Liver (tissue), 9 donors: ENCODE measurements around the gene ZDHHC21. TPM values are rescaled to one million over a fixed set of nuclear protein-coding genes. Genes with fewer than 3 reads are reported as not detected.

Source experiments
- DNase-seq: peaks from one replicate; pipeline ENCODE4 v3.0.0-alpha.2; 2017; ENCODE audit warnings: low spot score
- H3K27ac ChIP-seq, 2 donors: one replicate each; pipeline ENCODE4 v1.7.0; 2013; ENCODE audit warnings: inconsistent platforms in 2 of 2, low read length in 2 of 2, control low read depth in 1 of 2, low read depth in 1 of 2, mild to moderate bottlenecking in 1 of 2
- H3K27me3 ChIP-seq, 4 donors: one replicate each; pipeline versions ENCODE4 v1.6.1 to v1.7.0; 2013; ENCODE audit warnings: low read length in 3 of 4, inconsistent platforms in 1 of 4, mild to moderate bottlenecking in 1 of 4, moderate library complexity in 1 of 4; ENCODE audit not compliant: control insufficient read depth in 4 of 4, insufficient read depth in 4 of 4
- H3K36me3 ChIP-seq, 4 donors: one replicate each; pipeline versions ENCODE4 v1.6.1 to v1.7.0; 2013; ENCODE audit warnings: low read length in 3 of 4, mild to moderate bottlenecking in 3 of 4, low read depth in 1 of 4, moderate library complexity in 1 of 4; ENCODE audit not compliant: control insufficient read depth in 4 of 4, insufficient read depth in 3 of 4
- H3K4me1 ChIP-seq, 4 donors: one replicate each; pipeline versions ENCODE4 v1.6.1 to v1.7.0; 2013; ENCODE audit warnings: low read length in 3 of 4, mild to moderate bottlenecking in 3 of 4, moderate library complexity in 1 of 4; ENCODE audit not compliant: control insufficient read depth in 4 of 4, insufficient read depth in 4 of 4
- H3K4me3 ChIP-seq, 3 donors: one replicate each; pipeline versions ENCODE4 v1.6.1 to v1.7.0; 2013; ENCODE audit warnings: low read length in 3 of 3, control low read depth in 1 of 3, low read depth in 1 of 3, mild to moderate bottlenecking in 1 of 3
- H3K9ac ChIP-seq, 2 donors: one replicate each; pipeline ENCODE4 v1.7.0; 2013; ENCODE audit warnings: low read length in 2 of 2, mild to moderate bottlenecking in 2 of 2, moderate library complexity in 2 of 2, control low read depth in 1 of 2, low read depth in 1 of 2
- H3K9me3 ChIP-seq, 4 donors: one replicate each; pipeline versions ENCODE4 v1.6.1 to v1.7.0; 2013; ENCODE audit warnings: low read length in 3 of 4; ENCODE audit not compliant: control insufficient read depth in 4 of 4
- EGR1 ChIP-seq, 2 donors: IDR thresholded peaks; 2 replicates each; pipeline ENCODE4 v1.6.1; 2016 to 2018; ENCODE audit warnings: antibody characterized with exemption in 2 of 2, low read depth in 2 of 2
- FOXA1 ChIP-seq: IDR thresholded peaks from 2 replicates; pipeline ENCODE4 v1.6.1; 2016; ENCODE audit warnings: antibody characterized with exemption
- FOXA2 ChIP-seq: IDR thresholded peaks from 2 replicates; pipeline ENCODE4 v1.6.1; 2016; ENCODE audit warnings: antibody characterized with exemption
- GABPA ChIP-seq, 2 donors: IDR thresholded peaks in 1 of 2; conservative IDR thresholded peaks in 1 of 2; 2 replicates each; pipeline ENCODE4 v1.6.1; 2016; ENCODE audit warnings: antibody characterized with exemption in 2 of 2, mild to moderate bottlenecking in 1 of 2, moderate library complexity in 1 of 2
- HNF4A ChIP-seq, 2 donors: conservative IDR thresholded peaks; 2 replicates each; pipeline ENCODE4 v1.6.1; 2016; ENCODE audit warnings: antibody characterized with exemption in 2 of 2, mild to moderate bottlenecking in 2 of 2
- HNF4G ChIP-seq: IDR thresholded peaks from 2 replicates; pipeline ENCODE4 v1.6.1; 2016; ENCODE audit warnings: antibody characterized with exemption
- JUND ChIP-seq, 2 donors: IDR thresholded peaks; 2 replicates each; pipeline ENCODE4 v1.6.1; 2016; ENCODE audit warnings: antibody characterized with exemption in 2 of 2
- NR2F2 ChIP-seq: IDR thresholded peaks from 2 replicates; pipeline ENCODE4 v1.6.1; 2016; ENCODE audit warnings: antibody characterized with exemption
- RAD21 ChIP-seq, 2 donors: IDR thresholded peaks; 2 replicates each; pipeline ENCODE4 v1.6.1; 2016; ENCODE audit warnings: antibody characterized with exemption in 2 of 2, mild to moderate bottlenecking in 2 of 2
- RXRA ChIP-seq, 2 donors: IDR thresholded peaks; 2 replicates each; pipeline ENCODE4 v1.6.1; 2017 to 2018; ENCODE audit warnings: antibody characterized with exemption in 2 of 2, mild to moderate bottlenecking in 1 of 2
- SP1 ChIP-seq: IDR thresholded peaks from 2 replicates; pipeline ENCODE4 v1.6.1; 2018; ENCODE audit warnings: antibody characterized with exemption, mild to moderate bottlenecking
- TAF1 ChIP-seq: conservative IDR thresholded peaks from 2 replicates; pipeline ENCODE4 v1.6.1; 2016; ENCODE audit warnings: antibody characterized with exemption, mild to moderate bottlenecking
- YY1 ChIP-seq: IDR thresholded peaks from 2 replicates; pipeline ENCODE4 v1.6.1; 2016; ENCODE audit warnings: antibody characterized with exemption, mild to moderate bottlenecking
- WGBS: extraction: QIAGEN DNeasy Blood & Tissue Kit; methylation state at CpG from one replicate; pipeline ENCODE4 v1.1.7; 2013; 5-methylcytosine and 5-hydroxymethylcytosine counted together
- polyA plus RNA-seq, 2 donors: library from polyadenylated mRNA; stranded (reverse) in 1 of 2; unstranded in 1 of 2; fragments of 200-250 nt in 1 of 2; fragments of >200 nt in 1 of 2; fragmentation: Nextera tagmentation in 1 of 2; extraction: Ambion mirVana in 1 of 2; gene quantifications; one replicate each; pipeline versions ENCODE4 v1.2.1 to v1.2.3, GENCODE V29; 2013 to 2015
- total RNA-seq, 2 donors: library from RNA; depleted of rRNA; stranded (reverse); fragments of >200 nt; gene quantifications; one replicate each; pipeline ENCODE4 v1.2.3, GENCODE V29; 2014
- TF ChIP-seq, protein P1 (sequence below): fragments of 150-350 bp; IDR thresholded peaks from 2 replicates; pipeline ENCODE4 v1.5.1; 2017; ENCODE audit warnings: improper control_type of control experiment, low read depth, low read length; ENCODE audit not compliant: missing input control
- TF ChIP-seq, protein P2 (sequence below): IDR thresholded peaks from 2 replicates; pipeline ENCODE4 v1.6.1; 2016; ENCODE audit warnings: antibody characterized with exemption
- TF ChIP-seq, protein P3 (sequence below): IDR thresholded peaks from 2 replicates; pipeline ENCODE4 v1.6.1; 2016; ENCODE audit warnings: antibody characterized with exemption
- TF ChIP-seq, protein P4 (sequence below): IDR thresholded peaks from 2 replicates; pipeline ENCODE4 v1.6.1; 2016; ENCODE audit warnings: antibody characterized with exemption, mild to moderate bottlenecking
- TF ChIP-seq, protein P5 (sequence below): IDR thresholded peaks from 2 replicates; pipeline ENCODE4 v1.6.1; 2016; ENCODE audit warnings: antibody characterized with exemption
- donor health status: healthy.
- donor health status: healthy.
- donor health status: healthy.
- donor health status: healthy.
- donor health status: healthy.

The ZDHHC21 gene
- total and polyA plus RNA-seq, 4 donors, result 1.3 to 6.0 (median 2.7) TPM

DNA sequence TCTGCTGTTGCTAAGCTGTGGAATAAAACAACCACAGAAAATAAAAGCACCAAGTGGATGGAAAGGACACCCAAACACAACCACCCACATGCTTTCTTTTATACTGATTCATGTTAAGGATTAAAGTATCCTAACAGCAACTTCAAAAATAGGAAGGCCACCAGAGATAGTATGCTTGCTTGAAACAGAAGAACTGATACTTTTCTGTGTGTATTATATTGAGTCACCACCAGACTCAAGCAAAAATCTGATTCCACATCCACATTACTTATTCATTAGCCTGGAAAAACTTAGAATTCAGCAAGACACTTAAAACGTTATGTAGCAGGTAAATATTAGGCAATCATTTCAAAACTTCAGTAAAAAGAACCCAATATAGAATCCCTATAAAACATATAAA lies 52.3 kb downstream of the ZDHHC21 start:
- no peaks in the 10 kb centered on the region for H3K27me3 ChIP-seq
- H3K36me3 ChIP-seq, result no peaks in the 10 kb centered on the region
- H3K4me1 ChIP-seq, result no peaks in the 10 kb centered on the region
- TF ChIP-seq FOXA2, result no peak
- no peak for TF ChIP-seq YY1
- no peak for TF ChIP-seq JUND (IDR thresholded peaks at IDR 0.05)
- TF ChIP-seq FOXA1, result no peak
- no peak for TF ChIP-seq RXRA (IDR thresholded peaks at IDR 0.05)
- TF ChIP-seq EGR1 (IDR thresholded peaks at IDR 0.05; ENCODE audit: low read depth in 2 of 2), result no peak
- TF ChIP-seq GABPA (IDR thresholded peaks at IDR 0.05 in 1 of 2, conservative IDR thresholded peaks at IDR 0.05 in 1 of 2), result no peak
- TF ChIP-seq TAF1, result no peak
- TF ChIP-seq HNF4G, result no peak
- no peak for TF ChIP-seq RAD21 (IDR thresholded peaks at IDR 0.05)
- TF ChIP-seq NR2F2, result no peak
- TF ChIP-seq, protein P1, sequence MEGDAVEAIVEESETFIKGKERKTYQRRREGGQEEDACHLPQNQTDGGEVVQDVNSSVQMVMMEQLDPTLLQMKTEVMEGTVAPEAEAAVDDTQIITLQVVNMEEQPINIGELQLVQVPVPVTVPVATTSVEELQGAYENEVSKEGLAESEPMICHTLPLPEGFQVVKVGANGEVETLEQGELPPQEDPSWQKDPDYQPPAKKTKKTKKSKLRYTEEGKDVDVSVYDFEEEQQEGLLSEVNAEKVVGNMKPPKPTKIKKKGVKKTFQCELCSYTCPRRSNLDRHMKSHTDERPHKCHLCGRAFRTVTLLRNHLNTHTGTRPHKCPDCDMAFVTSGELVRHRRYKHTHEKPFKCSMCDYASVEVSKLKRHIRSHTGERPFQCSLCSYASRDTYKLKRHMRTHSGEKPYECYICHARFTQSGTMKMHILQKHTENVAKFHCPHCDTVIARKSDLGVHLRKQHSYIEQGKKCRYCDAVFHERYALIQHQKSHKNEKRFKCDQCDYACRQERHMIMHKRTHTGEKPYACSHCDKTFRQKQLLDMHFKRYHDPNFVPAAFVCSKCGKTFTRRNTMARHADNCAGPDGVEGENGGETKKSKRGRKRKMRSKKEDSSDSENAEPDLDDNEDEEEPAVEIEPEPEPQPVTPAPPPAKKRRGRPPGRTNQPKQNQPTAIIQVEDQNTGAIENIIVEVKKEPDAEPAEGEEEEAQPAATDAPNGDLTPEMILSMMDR, result no peak
- no peak for TF ChIP-seq HNF4A (conservative IDR thresholded peaks at IDR 0.05)
- DNase-seq, result no peak
- H3K4me3 ChIP-seq, result no peak overlapping the region
- H3K27ac ChIP-seq, result no peak overlapping the region
- 67% methylated on average over 1 of the region's 1 CpG for WGBS
- H3K9ac ChIP-seq, result no peak overlapping the region
- no peaks in the 10 kb centered on the region for H3K9me3 ChIP-seq

DNA sequence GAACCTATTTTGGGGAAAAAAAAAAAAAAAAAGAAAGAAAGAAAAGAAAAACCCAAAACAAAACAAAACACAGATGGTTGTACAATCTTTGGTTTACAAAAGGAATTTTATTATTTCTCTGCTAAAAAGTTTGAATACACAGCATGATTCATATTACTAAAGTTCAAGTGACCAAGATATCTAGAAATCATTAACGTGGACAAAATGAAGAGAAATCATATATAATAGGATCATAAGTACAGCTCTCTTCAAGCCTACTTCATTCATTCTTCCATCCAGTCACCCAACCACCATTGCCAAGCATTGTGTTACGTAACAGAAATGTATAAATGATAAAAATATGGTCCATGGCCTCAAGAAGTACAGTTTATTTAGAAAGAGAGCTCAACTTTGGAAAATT lies 52.9 kb downstream of the ZDHHC21 start:
- Histone ChIP-seq H3K4me1 (no peaks in the 10 kb centered on the region), H3K27me3 (no peaks in the 10 kb centered on the region), H3K9ac (no peak overlapping the region), H3K27ac (no peak overlapping the region), H3K9me3 (no peaks in the 10 kb centered on the region), H3K4me3 (no peak overlapping the region), H3K36me3 (no peaks in the 10 kb centered on the region)
- DNase-seq, result no peak
- 94% methylated on average over 2 of the region's 2 CpGs for WGBS
- TF ChIP-seq GABPA (IDR thresholded peaks at IDR 0.05 in 1 of 2, conservative IDR thresholded peaks at IDR 0.05 in 1 of 2) (no peak), YY1 (no peak), FOXA1 (no peak), HNF4A (conservative IDR thresholded peaks at IDR 0.05) (no peak), EGR1 (IDR thresholded peaks at IDR 0.05; ENCODE audit: low read depth in 2 of 2) (no peak), FOXA2 (no peak), TAF1 (no peak), HNF4G (no peak), RAD21 (IDR thresholded peaks at IDR 0.05) (no peak), SP1 (no peak), RXRA (IDR thresholded peaks at IDR 0.05) (no peak), JUND (IDR thresholded peaks at IDR 0.05) (no peak)
- TF ChIP-seq, protein P1, result no peak
- TF ChIP-seq, protein P2, sequence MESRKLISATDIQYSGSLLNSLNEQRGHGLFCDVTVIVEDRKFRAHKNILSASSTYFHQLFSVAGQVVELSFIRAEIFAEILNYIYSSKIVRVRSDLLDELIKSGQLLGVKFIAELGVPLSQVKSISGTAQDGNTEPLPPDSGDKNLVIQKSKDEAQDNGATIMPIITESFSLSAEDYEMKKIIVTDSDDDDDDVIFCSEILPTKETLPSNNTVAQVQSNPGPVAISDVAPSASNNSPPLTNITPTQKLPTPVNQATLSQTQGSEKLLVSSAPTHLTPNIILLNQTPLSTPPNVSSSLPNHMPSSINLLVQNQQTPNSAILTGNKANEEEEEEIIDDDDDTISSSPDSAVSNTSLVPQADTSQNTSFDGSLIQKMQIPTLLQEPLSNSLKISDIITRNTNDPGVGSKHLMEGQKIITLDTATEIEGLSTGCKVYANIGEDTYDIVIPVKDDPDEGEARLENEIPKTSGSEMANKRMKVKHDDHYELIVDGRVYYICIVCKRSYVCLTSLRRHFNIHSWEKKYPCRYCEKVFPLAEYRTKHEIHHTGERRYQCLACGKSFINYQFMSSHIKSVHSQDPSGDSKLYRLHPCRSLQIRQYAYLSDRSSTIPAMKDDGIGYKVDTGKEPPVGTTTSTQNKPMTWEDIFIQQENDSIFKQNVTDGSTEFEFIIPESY, result no peak
- TF ChIP-seq, protein P3, sequence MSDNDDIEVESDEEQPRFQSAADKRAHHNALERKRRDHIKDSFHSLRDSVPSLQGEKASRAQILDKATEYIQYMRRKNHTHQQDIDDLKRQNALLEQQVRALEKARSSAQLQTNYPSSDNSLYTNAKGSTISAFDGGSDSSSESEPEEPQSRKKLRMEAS, result no peak
- TF ChIP-seq, protein P4, sequence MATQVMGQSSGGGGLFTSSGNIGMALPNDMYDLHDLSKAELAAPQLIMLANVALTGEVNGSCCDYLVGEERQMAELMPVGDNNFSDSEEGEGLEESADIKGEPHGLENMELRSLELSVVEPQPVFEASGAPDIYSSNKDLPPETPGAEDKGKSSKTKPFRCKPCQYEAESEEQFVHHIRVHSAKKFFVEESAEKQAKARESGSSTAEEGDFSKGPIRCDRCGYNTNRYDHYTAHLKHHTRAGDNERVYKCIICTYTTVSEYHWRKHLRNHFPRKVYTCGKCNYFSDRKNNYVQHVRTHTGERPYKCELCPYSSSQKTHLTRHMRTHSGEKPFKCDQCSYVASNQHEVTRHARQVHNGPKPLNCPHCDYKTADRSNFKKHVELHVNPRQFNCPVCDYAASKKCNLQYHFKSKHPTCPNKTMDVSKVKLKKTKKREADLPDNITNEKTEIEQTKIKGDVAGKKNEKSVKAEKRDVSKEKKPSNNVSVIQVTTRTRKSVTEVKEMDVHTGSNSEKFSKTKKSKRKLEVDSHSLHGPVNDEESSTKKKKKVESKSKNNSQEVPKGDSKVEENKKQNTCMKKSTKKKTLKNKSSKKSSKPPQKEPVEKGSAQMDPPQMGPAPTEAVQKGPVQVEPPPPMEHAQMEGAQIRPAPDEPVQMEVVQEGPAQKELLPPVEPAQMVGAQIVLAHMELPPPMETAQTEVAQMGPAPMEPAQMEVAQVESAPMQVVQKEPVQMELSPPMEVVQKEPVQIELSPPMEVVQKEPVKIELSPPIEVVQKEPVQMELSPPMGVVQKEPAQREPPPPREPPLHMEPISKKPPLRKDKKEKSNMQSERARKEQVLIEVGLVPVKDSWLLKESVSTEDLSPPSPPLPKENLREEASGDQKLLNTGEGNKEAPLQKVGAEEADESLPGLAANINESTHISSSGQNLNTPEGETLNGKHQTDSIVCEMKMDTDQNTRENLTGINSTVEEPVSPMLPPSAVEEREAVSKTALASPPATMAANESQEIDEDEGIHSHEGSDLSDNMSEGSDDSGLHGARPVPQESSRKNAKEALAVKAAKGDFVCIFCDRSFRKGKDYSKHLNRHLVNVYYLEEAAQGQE, result no peak
- TF ChIP-seq, protein P5, sequence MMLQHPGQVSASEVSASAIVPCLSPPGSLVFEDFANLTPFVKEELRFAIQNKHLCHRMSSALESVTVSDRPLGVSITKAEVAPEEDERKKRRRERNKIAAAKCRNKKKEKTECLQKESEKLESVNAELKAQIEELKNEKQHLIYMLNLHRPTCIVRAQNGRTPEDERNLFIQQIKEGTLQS, result no peak
